ENCODE results near the gene MPP4. TPM values are rescaled to one million over a fixed set of nuclear protein-coding genes. Genes with fewer than 3 reads are reported as not detected.

The MPP4 gene
- total and polyA plus RNA-seq, 4 donors = 0.02 to 0.25 (median 0.07) TPM; not detected in 1

GRCh38 chr2:201643216-201643890 is 55.1 kb downstream of the MPP4 start, which contains the start of gene TMEM237:
TMEM237 (minus strand) TSS chr2:201643503; CDS start chr2:201643400, 103 bp downstream.
- DNase-seq (ENCODE audit: low spot score) = no peak
- H3K27me3 ChIP-seq (ENCODE audit: control insufficient read depth in 4 of 4, insufficient read depth in 4 of 4, low read length in 3 of 4) = no peaks in the 10 kb centered on the region
- no peaks in the 10 kb centered on the region for H3K36me3 ChIP-seq (ENCODE audit: control insufficient read depth in 4 of 4, insufficient read depth in 3 of 4, low read depth in 1 of 4, low read length in 3 of 4)
- TF ChIP-seq GABPA (IDR thresholded peaks at IDR 0.05 in 1 of 2, conservative IDR thresholded peaks at IDR 0.05 in 1 of 2) (no peak), SP1 (IDR thresholded peaks at IDR 0.05) (no peak), YY1 (IDR thresholded peaks at IDR 0.05) (no peak), FOXA1 (IDR thresholded peaks at IDR 0.05) (no peak), EGR1 (IDR thresholded peaks at IDR 0.05; ENCODE audit: low read depth in 2 of 2) (no peak)
- peak within 1 kb of the TSS; percentile 83 to 88 for H3K9ac ChIP-seq (ENCODE audit: low read depth in 1 of 2, low read length in 2 of 2)
- WGBS = 1% methylated on average over 41 of the region's 41 CpGs
- H3K27ac ChIP-seq (ENCODE audit: low read depth in 1 of 2, low read length in 2 of 2) = peak within 1 kb of the TSS; percentile 73 to 78
- H3K9me3 ChIP-seq (ENCODE audit: control insufficient read depth in 4 of 4, low read length in 3 of 4) = no peaks in the 10 kb centered on the region
- peaks cover 2 to 9% (median 6%) of the 10 kb centered on the region in 4 donors for H3K4me1 ChIP-seq (ENCODE audit: control insufficient read depth in 4 of 4, insufficient read depth in 4 of 4, low read length in 3 of 4)
- H3K4me3 ChIP-seq (ENCODE audit: low read depth in 1 of 3, low read length in 3 of 3) = peak within 1 kb of the TSS; percentile 89 to 99 (median 98)

- H3K4me3 ChIP-seq (ENCODE audit: low read depth in 1 of 3, low read length in 3 of 3) = peak overlapping the region; percentile 89 to 99 (median 98)
- H3K9me3 ChIP-seq (ENCODE audit: control insufficient read depth in 4 of 4, low read length in 3 of 4) = no peaks in the 10 kb centered on the region
- H3K36me3 ChIP-seq (ENCODE audit: control insufficient read depth in 4 of 4, insufficient read depth in 3 of 4, low read depth in 1 of 4, low read length in 3 of 4) = no peaks in the 10 kb centered on the region
- H3K27ac ChIP-seq (ENCODE audit: low read depth in 1 of 2, low read length in 2 of 2) = peak overlapping the region; percentile 73 to 78
- DNase-seq (ENCODE audit: low spot score) = peak; percentile 84
- TF ChIP-seq TAF1 (conservative IDR thresholded peaks at IDR 0.05) = no peak
- TF ChIP-seq ZBTB33 (IDR thresholded peaks at IDR 0.05) = no peak
- TF ChIP-seq JUND (IDR thresholded peaks at IDR 0.05) = no peak
- TF ChIP-seq HNF4G (IDR thresholded peaks at IDR 0.05) = no peak
- no peak for TF ChIP-seq HNF4A (conservative IDR thresholded peaks at IDR 0.05)
- no peak for TF ChIP-seq RAD21 (IDR thresholded peaks at IDR 0.05)
- no peak for TF ChIP-seq EGR1 (IDR thresholded peaks at IDR 0.05; ENCODE audit: low read depth in 2 of 2)
- TF ChIP-seq CTCF (IDR thresholded peaks at IDR 0.05; ENCODE audit: low read depth, low read length, missing input control) = no peak
- no peak for TF ChIP-seq FOXA1 (IDR thresholded peaks at IDR 0.05)
- no peak for TF ChIP-seq FOXA2 (IDR thresholded peaks at IDR 0.05)
- TF ChIP-seq ATF3 (IDR thresholded peaks at IDR 0.05) = no peak
- no peak for TF ChIP-seq NR2F2 (IDR thresholded peaks at IDR 0.05)
- no peak for TF ChIP-seq GABPA (IDR thresholded peaks at IDR 0.05 in 1 of 2, conservative IDR thresholded peaks at IDR 0.05 in 1 of 2)
- no peak for TF ChIP-seq RXRA (IDR thresholded peaks at IDR 0.05)
- TF ChIP-seq REST (IDR thresholded peaks at IDR 0.05) = no peak
- H3K9ac ChIP-seq (ENCODE audit: low read depth in 1 of 2, low read length in 2 of 2) = peak overlapping the region; percentile 83 to 88
- no peaks in the 10 kb centered on the region for H3K27me3 ChIP-seq (ENCODE audit: control insufficient read depth in 4 of 4, insufficient read depth in 4 of 4, low read length in 3 of 4)
- H3K4me1 ChIP-seq (ENCODE audit: control insufficient read depth in 4 of 4, insufficient read depth in 4 of 4, low read length in 3 of 4) = peaks cover 2 to 9% (median 6%) of the 10 kb centered on the region in 4 donors
- under 1% methylated on average over 56 of the region's 56 CpGs for WGBS
Measured at GRCh38 chr2:201642579-201643215, 55.7 kb downstream of the MPP4 start.

Measured in liver (tissue), 9 donors.